HepG2 (cell line): Measurements from ENCODE around the gene PLEKHN1. TPM values are rescaled to one million over a fixed set of nuclear protein-coding genes. Genes with fewer than 3 reads are reported as not detected.

Source experiments
- ARID2 ChIP-seq: sonication (generic); formaldehyde crosslinking; IDR thresholded peaks from 2 replicates; pipeline ENCODE4 v1.8.1; 2022; ENCODE audit warnings: mild to moderate bottlenecking, missing genetic modification reagents, borderline replicate concordance
- CAMTA2 ChIP-seq: sonication (generic); formaldehyde crosslinking; IDR thresholded peaks from 2 replicates; pipeline ENCODE4 v1.4.0; 2020; ENCODE audit warnings: mild to moderate bottlenecking, missing genetic modification reagents, borderline replicate concordance
- CBX2 ChIP-seq, 2 experiments: fragments of 200-600 bp in 1 of 2; sonication (generic); formaldehyde crosslinking in 1 of 2; IDR thresholded peaks; 2 replicates each; pipeline versions ENCODE4 v1.7.0 to v1.8.1; 2018 to 2022; ENCODE audit warnings: low read depth in 2 of 2, low read length in 1 of 2, mild to moderate bottlenecking in 1 of 2, missing genetic modification reagents in 1 of 2
- CREM ChIP-seq, 2 experiments: sonication (generic) in 1 of 2; formaldehyde crosslinking in 1 of 2; IDR thresholded peaks; 2 replicates each; pipeline versions ENCODE4 v1.4.0 to v1.6.1; 2016 to 2020; ENCODE audit warnings: antibody characterized with exemption in 1 of 2, mild to moderate bottlenecking in 1 of 2, missing genetic modification reagents in 1 of 2
- ERF ChIP-seq: IDR thresholded peaks from 2 replicates; pipeline ENCODE4 v1.6.1; 2018; ENCODE audit warnings: missing biosample characterization, missing genetic modification reagents
- HHEX ChIP-seq: IDR thresholded peaks from 2 replicates; pipeline ENCODE4 v1.6.1; 2016; ENCODE audit warnings: control low read depth
- MIER3 ChIP-seq: IDR thresholded peaks from 2 replicates; pipeline ENCODE4 v1.6.1; 2016; ENCODE audit warnings: missing compliant biosample characterization, borderline replicate concordance
- NFE2L2 ChIP-seq: fragments of 150-350 bp; IDR thresholded peaks from 2 replicates; pipeline ENCODE4 v1.6.1; 2014; ENCODE audit warnings: low read length
- PPARG ChIP-seq: conservative IDR thresholded peaks from 2 replicates; pipeline ENCODE4 v1.6.1; 2016; ENCODE audit warnings: missing biosample characterization, missing genetic modification reagents
- RAD21 ChIP-seq: fragments of 450-650 bp; formaldehyde crosslinking; IDR thresholded peaks from 2 replicates; pipeline ENCODE4 v1.5.0; 2020; ENCODE audit warnings: mild to moderate bottlenecking
- SMAD1 ChIP-seq: sonication (generic); formaldehyde crosslinking; IDR thresholded peaks from 2 replicates; pipeline ENCODE4 v1.4.0; 2020; ENCODE audit warnings: missing genetic modification reagents, low read depth, mild to moderate bottlenecking, borderline replicate concordance
- WIZ ChIP-seq: sonication (generic); formaldehyde crosslinking; IDR thresholded peaks from 2 replicates; pipeline ENCODE4 v1.5.1; 2020; ENCODE audit warnings: mild to moderate bottlenecking, missing genetic modification reagents
- ZBTB14 ChIP-seq: sonication (generic); formaldehyde crosslinking; IDR thresholded peaks from 2 replicates; pipeline ENCODE4 v1.4.0; 2020; ENCODE audit warnings: missing genetic modification reagents
- ZIK1 ChIP-seq: sonication (generic); formaldehyde crosslinking; IDR thresholded peaks from 2 replicates; pipeline ENCODE4 v1.5.0; 2020; ENCODE audit warnings: mild to moderate bottlenecking, low read depth, missing genetic modification reagents, borderline replicate concordance
- ZNF12 ChIP-seq: sonication (generic); formaldehyde crosslinking; IDR thresholded peaks from 2 replicates; pipeline ENCODE4 v1.5.0; 2020; ENCODE audit warnings: missing genetic modification reagents
- ZNF350 ChIP-seq: sonication (generic); formaldehyde crosslinking; IDR thresholded peaks from 2 replicates; pipeline ENCODE4 v1.4.0; 2020; ENCODE audit warnings: mild to moderate bottlenecking, low read depth, missing genetic modification reagents, borderline replicate concordance
- ZNF367 ChIP-seq: sonication (generic); formaldehyde crosslinking; IDR thresholded peaks from 2 replicates; pipeline ENCODE4 v1.4.0; 2020; ENCODE audit warnings: missing genetic modification reagents, borderline replicate concordance
- ZNF547 ChIP-seq: sonication (generic); formaldehyde crosslinking; IDR thresholded peaks from 2 replicates; pipeline ENCODE4 v1.5.1; 2020; ENCODE audit warnings: mild to moderate bottlenecking, missing genetic modification reagents
- ZNF552 ChIP-seq: sonication (generic); formaldehyde crosslinking; IDR thresholded peaks from 2 replicates; pipeline ENCODE4 v1.9.0; 2022; ENCODE audit warnings: missing genetic modification reagents, mild to moderate bottlenecking, borderline replicate concordance
- ZNF569 ChIP-seq: sonication (generic); formaldehyde crosslinking; IDR thresholded peaks from 2 replicates; pipeline ENCODE4 v1.5.0; 2020; ENCODE audit warnings: mild to moderate bottlenecking, missing genetic modification reagents, moderate library complexity, borderline replicate concordance
- ZNF580 ChIP-seq: IDR thresholded peaks from 2 replicates; pipeline ENCODE4 v1.6.1; 2016; ENCODE audit warnings: low read depth, borderline replicate concordance
- ZNF678 ChIP-seq: sonication (generic); formaldehyde crosslinking; IDR thresholded peaks from 2 replicates; pipeline ENCODE4 v1.4.0; 2020; ENCODE audit warnings: mild to moderate bottlenecking, missing genetic modification reagents
- ZNF724P ChIP-seq: sonication (generic); formaldehyde crosslinking; IDR thresholded peaks from 2 replicates; pipeline ENCODE4 v1.8.0; 2022; ENCODE audit warnings: missing genetic modification reagents, borderline replicate concordance
- ZNF879 ChIP-seq: sonication (generic); formaldehyde crosslinking; IDR thresholded peaks from 2 replicates; pipeline ENCODE4 v1.8.1; 2023; ENCODE audit warnings: missing genetic modification reagents
- ZNF883 ChIP-seq: sonication (generic); formaldehyde crosslinking; IDR thresholded peaks from 2 replicates; pipeline ENCODE4 v1.5.1; 2020; ENCODE audit warnings: mild to moderate bottlenecking, missing genetic modification reagents; ENCODE audit errors: not compliant biosample characterization
- ZSCAN30 ChIP-seq: sonication (generic); formaldehyde crosslinking; IDR thresholded peaks from 2 replicates; pipeline ENCODE4 v1.5.0; 2020; ENCODE audit warnings: mild to moderate bottlenecking, missing genetic modification reagents
- ZSCAN31 ChIP-seq: sonication (generic); formaldehyde crosslinking; IDR thresholded peaks from 2 replicates; pipeline ENCODE4 v1.5.0; 2020; ENCODE audit warnings: low read depth, mild to moderate bottlenecking, missing genetic modification reagents
- ZUFSP ChIP-seq: sonication (generic); formaldehyde crosslinking; IDR thresholded peaks from 2 replicates; pipeline ENCODE4 v1.9.0; 2021; ENCODE audit warnings: missing genetic modification reagents, mild to moderate bottlenecking, borderline replicate concordance
- polyA plus RNA-seq, 8 experiments: library from polyadenylated mRNA; depleted of rRNA in 3 of 8; stranded (reverse) in 7 of 8; unstranded in 1 of 8; fragments of >200 nt; fragmentation: Illumina TruSeq in 4 of 8; extraction: Trizol in 4 of 8; gene quantifications; 2 replicates each; pipeline versions ENCODE4 v1.2.1 to v1.2.3, GENCODE V29; 2011 to 2016; ENCODE audit warnings: low read depth in 4 of 8, missing spikeins in 1 of 8, mixed read lengths in 1 of 8; ENCODE audit not compliant: insufficient read depth in 1 of 8
- total RNA-seq, 5 experiments: library from RNA; depleted of rRNA; stranded (reverse); fragments of >200 nt; fragmentation: Illumina TruSeq; extraction: Trizol; gene quantifications; 2 replicates each; pipeline ENCODE4 v1.2.3, GENCODE V29; 2016; ENCODE audit warnings: low read depth in 1 of 5

PLEKHN1 gene
- total and polyA plus RNA-seq, 2 of the 13 experiments (the other 11 are each of a cell fraction or from before 2014, with no cell fraction given): 0.42 to 0.58 TPM

- TF ChIP-seq ZUFSP (CRISPR knock-in tag) (no peak), PPARG (no peak), ZNF883 (CRISPR knock-in tag) (no peak), RAD21 (no peak), HHEX (CRISPR knock-in tag) (no peak), MIER3 (CRISPR knock-in tag) (no peak), ZNF678 (no peak), ZNF724P (peak; percentile 25; the same call in 1 of the 2 replicates), ARID2 (no peak), ERF (CRISPR knock-in tag) (no peak), ZBTB14 (CRISPR knock-in tag) (0 out of 2 replicates have a peak, but pooled peaks have one; percentile 42), ZIK1 (CRISPR knock-in tag) (no peak), ZNF367 (no peak), ZNF569 (CRISPR knock-in tag) (no peak), CAMTA2 (CRISPR knock-in tag) (no peak), ZSCAN31 (CRISPR knock-in tag) (no peak), ZNF12 (no peak), NFE2L2 (no peak), ZNF879 (CRISPR knock-in tag) (no peak), WIZ (CRISPR knock-in tag) (no peak), SMAD1 (CRISPR knock-in tag) (no peak), ZNF580 (CRISPR knock-in tag) (0 out of 2 replicates have a peak, but pooled peaks have one; percentile 65), ZNF547 (CRISPR knock-in tag) (no peak; the same call in 1 of the 2 replicates), CREM (IDR thresholded peaks at IDR 0.05) (peak; percentile 62; the same call in 1 of the 2 replicates), CREM (CRISPR knock-in tag; IDR thresholded peaks at IDR 0.05) (no peak), ZNF350 (CRISPR knock-in tag) (peak; percentile 40; the same call in 1 of the 2 replicates), CBX2 (IDR thresholded peaks at IDR 0.05; ENCODE audit: low read depth, low read length) (no peak), CBX2 (CRISPR knock-in tag; IDR thresholded peaks at IDR 0.05; ENCODE audit: low read depth) (no peak), ZSCAN30 (CRISPR knock-in tag) (no peak), ZNF552 (no peak)
Measured at GRCh38 chr1:958823-959730, 7.2 kb upstream of the PLEKHN1 start, which contains the start of gene NOC2L (continued).
